HG03460 (cell line): ENCODE results near the gene JADE3.
A peak's percentile ranks its signal among the peaks of the same experiment; 100 is the strongest.

Experiments
- ATAC-seq: cut with Tn5 transposase; IDR thresholded peaks from one replicate; pipeline ENCODE4 v1.9.1; 2021; ENCODE audit not compliant: unreplicated experiment

Gene JADE3

DNA sequence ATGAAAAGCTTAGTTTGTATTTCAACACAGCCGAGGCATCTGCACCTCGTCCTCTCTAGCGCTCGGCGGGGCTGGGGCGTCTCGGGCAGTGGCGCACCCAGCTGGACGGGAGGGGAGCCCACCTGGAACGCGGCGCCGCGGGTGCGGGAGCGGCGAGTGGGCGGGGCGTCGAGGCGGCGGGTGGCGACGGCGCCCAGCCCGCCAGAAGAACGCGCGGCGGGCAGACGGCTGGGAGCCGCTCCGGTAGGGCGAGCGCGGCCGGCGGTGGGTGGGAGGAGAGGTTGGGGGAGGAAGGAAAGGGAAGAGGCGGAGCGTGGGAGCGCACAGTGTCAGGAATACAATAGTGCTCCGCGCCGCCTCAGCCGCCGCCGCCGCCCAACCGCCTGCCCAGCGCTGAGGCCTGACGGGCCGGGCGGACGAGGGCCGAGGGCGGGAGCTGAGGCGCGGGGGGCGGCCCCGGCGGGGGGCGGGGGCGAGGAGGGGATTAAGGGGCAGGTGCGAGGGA is at the start of gene JADE3:
Gene JADE3, plus strand, starts transcription at position 324 of the 505 bp plus-strand sequence. CDS start 72,474 bp downstream, outside the sequence.
- peak; percentile 48 for ATAC-seq

DNA sequence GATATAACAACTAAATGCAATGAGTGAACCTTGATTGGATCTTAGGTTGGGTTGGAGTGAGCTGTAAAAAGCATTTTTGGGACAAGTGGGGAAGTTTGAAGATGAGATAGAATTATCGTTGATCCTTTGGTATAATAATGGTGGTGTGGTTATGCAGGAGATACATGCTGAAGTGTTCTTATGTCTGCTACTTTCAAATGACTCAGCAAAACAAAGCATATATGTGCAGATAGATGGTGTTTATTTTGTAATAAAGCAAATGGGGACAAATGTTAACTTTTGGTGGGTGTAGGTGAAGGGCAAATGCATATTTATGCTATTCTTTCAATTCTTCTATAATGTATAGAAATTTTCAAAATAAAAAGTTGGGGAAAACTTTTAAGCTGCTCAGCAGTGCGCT is 49.1 kb upstream of the JADE3 start:
- ATAC-seq = no peak

DNA sequence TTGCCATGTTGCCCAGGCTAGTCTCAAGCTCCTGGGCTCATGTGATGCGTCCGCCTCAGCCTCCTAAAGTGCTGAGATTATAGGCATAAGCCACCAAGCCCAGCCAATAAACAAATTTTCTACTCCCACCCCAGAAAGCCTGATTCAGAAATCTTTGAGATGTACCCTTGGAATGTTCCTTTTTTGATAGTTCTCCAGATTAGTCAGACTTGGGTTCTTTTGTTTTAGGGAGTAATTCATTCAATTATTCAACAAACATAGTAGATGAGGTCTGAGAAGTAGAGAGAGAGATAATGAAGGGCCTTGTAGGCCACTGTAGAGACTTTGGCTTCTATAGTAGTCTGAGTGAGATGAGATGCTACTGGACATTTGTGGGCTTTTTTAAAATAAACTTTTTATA is 47.6 kb upstream of the JADE3 start:
- no peak for ATAC-seq

DNA sequence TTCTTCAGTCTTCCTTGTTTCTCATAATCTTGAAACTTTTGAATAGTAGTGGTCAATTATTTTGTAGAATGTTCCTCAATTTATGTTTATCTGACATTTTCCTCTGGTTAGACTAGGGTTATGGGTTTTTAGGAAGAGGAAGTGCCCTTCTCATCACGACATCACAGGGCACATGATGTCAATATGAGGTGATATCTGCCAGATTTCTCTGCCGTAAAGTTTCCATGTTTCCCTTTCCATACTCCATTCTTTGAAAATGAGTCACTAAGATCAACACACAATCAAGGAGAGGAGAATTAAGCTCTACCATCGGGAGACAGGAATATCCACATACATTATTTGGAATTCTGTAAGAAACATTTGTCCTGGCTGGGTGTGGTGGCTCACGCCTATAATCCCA is 46.9 kb upstream of the JADE3 start:
- no peak for ATAC-seq

DNA sequence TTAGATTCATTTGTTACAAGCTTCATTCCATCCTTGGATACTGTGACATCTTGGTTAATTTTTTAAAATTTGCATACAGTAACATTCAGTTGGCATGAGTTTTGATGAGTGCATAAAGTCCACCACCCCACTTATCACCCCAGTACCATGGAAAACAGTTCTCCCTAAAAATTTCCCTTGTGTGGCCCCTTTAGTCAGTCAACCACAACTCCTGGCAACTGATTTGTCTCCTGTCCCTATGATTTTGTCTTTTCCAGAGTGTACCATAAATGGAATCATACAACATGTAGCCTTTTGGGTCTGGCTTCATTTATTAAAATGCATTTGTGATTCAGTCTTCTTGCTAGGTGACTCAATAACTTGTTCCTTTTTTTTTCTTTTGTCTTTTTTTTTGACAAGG is 45.5 kb upstream of the JADE3 start:
- no peak for ATAC-seq

DNA sequence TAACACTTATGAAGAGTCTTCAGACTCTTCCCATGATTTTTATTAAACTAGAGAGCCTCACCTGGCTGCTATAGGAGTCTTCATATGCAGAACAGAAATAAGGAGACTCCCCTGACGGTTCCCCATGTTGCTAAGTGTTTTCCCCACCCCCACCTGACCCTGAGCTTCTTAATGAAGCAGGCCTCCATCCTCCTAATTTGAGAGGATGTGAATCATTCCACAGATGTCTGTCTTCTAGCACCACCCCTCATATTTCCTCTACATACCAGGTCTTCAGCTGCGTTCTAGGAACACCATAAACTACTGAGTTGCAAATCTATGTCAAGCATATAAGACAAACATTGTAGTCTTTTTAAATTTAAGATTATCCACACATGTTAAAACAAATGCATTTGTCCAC is 38.5 kb upstream of the JADE3 start:
- no peak for ATAC-seq

DNA sequence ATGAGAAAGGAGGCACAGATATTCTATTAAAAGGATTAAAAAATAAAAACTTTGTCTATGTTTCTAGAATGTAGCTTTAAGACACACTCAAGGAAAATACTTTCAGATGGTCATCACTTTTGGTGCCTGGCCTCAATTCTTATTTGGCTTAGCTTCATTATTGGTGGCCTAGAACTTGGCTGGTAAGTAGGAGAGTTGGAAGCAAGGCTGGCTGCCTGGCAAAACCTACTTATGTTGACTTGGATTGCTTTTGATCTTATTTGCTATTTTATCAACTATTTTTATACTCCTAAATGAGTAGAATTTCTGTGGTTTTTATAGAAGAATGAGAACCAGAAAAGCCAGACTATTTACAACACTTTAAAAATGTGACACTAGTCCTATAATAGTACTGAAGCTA is 35.3 kb upstream of the JADE3 start:
- ATAC-seq = no peak

DNA sequence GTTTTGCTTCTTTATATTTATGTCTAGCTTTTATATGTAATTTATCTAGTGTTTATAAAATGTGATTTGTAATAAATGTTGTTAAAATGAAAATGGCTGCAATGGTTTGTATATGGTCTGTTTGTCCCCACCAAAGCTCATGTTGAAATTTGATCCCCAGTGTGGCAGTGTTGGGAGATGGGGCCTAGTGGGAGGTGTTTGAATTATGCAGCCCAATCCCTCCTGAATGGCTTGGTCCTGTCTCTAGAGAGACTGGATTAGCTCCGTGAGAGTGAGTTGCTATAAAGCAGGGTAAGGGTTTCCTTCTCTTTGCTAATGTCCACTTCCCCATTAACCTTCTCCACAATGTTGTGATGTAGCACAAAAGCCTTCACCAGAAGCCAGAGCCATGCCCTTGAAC is 30.0 kb upstream of the JADE3 start:
- no peak for ATAC-seq

DNA sequence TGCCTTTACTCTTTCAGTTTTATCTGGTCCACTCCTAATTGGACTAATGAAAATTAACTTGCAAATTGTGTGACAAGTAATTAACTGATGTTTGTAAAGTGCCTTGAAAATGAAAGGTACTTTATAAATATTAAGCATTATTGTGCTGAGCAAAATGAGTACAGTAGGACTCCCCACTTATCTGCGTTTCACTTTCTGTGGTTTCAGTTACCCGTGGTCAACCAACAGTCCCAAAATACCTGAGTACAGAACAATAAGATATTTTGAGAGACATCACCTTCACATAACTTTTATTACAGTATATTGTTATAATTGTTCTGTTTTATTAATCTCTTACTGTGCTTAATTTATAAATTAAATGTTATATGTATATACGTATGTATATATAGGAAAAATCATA is 27.4 kb upstream of the JADE3 start:
- ATAC-seq = no peak

DNA sequence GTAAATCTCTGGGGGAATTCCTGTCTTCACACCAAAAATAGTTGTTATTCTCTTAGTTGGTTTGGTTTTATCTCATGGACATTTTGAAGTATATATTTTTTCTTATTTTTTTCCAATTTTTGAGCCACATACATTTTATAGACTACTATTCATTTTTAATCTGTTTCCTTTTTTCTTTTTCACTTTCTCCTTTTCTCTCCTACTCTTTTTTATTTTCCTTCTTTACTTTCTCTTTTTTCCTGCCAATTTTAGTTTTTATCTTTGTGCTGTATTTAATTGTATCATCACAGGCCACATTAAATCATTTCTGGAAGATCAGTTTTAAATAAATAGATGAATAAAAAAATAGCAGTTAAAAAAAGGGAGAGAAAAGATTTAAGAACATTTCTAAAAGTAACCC is 14.0 kb upstream of the JADE3 start:
- no peak for ATAC-seq

DNA sequence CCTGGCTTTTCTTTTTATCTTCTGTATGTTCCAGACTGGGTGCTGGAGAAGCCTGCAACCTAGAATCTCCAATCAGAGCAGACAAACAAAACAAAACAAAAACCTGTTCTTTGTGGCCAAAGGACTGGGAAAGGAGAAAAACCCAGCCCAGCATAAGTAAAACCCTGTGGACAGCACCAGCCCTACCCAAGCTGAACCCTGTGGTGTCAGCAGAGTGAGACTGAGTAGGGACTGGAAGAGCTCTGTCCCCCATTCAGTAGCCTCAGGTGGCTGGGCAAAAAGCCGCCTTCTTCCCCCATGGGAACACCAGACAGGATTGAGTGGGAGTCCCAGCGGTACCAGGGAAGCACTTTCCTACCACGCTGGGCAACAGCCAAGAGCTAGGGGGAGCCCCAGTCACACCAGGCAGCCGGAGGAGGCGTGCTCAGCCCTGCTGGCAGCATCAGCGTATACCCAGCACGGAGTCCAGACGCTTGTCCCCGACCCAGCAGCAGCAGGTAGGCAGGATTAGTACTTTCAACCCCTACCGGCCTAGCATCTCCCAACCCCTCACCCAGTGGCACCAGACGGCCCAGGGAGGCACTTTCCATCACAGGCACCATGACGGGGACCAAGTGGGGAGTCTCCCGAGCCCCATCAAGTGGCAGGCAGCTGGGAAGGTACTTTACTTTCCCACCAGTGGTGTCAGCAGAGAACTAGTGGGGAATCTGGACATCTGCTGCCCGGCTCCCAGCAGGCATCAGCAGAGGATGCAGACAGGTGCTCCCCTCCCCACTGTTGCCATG is 8.6 kb upstream of the JADE3 start:
- peak; percentile 92 for ATAC-seq

DNA sequence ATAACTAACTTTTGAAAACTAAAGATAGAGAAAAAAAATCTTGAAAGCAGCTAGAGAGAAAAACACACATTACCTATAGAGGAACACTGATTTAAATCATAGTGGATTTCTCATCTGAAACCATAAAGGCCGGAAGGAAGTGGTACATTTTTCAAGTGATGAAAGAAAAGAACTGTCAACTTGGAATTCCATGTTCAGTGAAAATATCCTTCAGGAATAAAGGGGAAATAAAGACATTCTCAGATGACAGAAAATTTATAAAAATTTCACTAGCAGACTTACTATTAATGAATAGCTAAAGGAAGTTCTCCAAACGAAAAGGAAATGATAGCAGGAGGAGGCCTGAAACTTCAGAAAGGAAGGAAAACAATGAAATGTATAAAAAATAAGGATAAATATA is 7.6 kb upstream of the JADE3 start:
- ATAC-seq = no peak

DNA sequence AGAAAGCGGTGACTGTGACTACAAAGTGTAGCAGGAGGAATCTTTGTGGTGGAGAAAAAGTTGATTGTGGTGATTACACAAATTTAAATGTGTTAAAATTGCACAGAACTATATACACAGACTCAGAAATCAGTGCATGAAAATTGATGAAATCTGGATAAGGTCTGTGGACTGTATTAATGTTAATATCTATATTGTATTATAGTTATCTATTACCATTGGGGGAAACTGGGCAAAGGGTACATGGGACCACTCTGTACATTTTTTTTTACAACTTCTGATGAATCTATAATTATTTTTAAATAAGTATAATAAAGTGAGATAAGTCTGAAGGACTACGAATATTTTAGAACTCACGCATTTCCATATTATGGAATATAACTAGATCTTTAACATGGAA is 1.8 kb upstream of the JADE3 start:
- no peak for ATAC-seq

DNA sequence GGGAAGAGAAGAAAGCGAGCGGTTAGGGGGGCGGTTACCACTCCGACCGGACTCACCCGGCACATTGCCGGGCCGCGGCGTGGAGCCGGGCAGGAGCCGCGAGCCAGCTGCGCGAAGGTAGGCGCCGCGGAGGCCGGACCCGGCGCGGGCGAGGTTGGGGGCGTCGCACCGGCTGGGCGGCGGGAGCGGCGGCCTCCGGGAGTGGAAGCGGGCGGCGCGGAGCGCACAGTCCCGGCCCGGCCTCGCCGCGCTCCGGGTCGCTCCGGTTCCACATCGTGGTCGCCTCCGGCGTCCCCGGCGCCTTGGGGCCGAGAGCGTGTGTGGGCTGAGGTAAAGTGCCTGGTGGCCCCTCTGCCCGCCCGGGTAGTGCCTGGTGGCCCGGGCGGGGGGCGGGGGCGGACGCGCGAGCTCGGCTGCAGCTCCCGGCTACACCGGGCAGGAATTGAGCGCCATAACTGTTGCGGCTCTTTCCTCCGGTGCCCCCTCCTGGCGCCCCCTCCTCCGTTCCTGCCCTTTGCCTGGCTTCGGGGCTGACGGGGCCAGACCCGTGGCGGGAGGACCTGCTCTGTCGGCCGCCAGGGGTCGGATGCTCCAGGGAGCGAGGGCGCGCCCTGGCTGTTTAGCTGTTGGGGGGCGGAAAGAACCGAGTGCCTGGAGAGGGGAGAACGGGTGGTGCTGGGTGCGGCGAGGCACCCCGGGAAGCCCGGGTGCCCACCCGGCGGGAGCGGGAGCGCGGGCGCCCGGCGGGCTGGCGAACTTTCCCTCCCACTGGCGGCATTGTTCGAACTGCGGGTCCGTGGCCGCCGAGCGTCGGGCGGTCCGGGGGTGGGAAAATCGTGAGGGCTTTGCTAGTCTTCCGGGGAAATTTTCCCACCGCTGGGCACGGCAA is 626 bp downstream of the JADE3 start:
- ATAC-seq = peak; percentile 43

DNA sequence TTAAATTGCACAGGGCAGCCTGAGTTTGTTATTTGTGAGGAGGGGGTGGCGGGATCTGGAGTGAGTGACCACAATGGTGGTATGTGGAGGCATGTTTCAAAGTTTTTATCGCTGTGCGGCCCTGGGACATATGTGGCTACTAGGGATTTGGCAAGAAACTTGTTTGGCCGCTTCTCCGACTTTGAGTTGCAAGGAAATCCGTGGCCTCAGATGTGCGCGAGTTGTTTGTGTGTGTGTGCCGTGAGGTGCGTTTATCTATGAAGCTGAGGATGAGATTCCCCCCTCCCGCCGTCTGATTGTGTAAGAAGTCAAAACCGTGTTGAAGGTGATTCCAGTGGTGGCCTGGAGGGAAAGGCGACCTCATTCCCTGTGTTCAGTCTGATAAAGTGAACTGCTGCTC is 1.4 kb downstream of the JADE3 start:
- no peak for ATAC-seq

DNA sequence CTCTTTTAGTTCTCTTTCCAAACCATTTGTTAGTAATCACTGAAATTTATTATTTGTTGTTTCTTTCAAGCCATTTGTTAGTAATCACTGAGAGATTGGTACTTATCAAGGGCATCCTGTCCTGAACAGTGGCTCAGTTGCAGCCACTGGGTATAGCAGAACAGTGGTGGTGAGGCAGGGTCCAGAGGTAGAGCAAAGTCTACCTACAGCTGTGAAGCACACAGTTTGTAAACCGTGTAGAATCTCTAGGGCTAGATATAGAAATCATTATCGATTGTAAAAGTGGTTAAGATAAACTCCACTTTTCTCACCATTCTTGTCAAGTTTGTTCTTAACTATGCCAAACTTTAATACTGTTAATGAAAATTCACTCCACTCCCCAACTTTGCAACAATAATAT is 4.1 kb downstream of the JADE3 start:
- no peak for ATAC-seq

DNA sequence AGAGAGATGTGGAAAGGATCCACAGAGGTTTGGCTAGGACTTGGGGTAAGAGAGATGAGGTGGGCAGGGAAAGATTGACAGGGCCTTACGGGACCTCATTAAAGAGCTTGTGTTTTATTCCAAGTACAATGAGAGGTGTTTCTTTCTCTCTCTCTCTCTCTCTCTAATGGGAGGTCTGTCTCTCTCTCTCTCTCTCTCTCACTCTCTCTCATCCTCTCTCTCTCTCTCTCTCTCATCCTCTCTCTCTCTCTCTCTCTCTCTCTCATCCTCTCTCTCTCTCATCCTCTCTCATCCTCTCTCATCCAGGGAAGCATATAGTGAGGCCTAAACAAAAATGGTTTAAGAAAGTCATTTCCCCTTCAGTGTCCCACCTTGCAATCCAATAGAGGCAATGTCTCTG is 5.4 kb downstream of the JADE3 start:
- no peak for ATAC-seq

DNA sequence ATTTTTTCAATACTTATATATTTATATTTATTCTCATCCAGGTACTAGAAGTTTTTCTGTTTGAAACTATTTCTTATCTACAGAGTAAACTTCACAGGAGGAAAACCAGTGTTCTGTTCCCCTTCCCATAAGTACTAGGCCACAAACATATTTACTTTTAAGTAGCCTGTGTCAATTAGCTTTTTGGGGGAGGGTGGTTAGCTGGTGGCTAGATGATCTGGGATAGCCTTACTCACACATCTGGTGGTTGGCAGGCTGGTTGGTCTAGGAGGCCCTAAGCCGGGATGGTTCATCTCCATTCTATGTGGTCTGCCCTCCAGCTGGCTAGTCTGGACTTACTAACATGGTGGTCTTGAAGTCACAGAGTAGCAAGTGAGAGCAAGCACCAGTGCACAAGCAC is 6.2 kb downstream of the JADE3 start:
- ATAC-seq = no peak

DNA sequence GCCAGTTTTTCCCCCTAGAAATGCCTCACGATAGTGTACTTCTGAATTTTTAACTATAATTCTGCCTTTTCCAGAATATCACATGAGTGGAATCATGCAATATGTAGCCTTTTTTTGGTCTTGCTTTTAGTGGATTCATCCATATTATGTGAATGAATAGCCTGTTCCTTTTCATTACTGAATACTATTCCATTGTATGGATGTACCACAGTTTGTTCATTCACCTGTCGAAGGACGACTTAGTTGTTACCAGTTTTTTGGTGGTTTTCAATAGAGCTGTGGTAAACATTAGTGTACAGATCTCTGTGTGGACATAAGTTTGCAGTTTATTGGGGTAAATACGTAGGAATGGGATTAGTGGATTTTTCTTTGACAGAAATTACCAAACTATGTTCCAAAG is 8.0 kb downstream of the JADE3 start:
- ATAC-seq = no peak

DNA sequence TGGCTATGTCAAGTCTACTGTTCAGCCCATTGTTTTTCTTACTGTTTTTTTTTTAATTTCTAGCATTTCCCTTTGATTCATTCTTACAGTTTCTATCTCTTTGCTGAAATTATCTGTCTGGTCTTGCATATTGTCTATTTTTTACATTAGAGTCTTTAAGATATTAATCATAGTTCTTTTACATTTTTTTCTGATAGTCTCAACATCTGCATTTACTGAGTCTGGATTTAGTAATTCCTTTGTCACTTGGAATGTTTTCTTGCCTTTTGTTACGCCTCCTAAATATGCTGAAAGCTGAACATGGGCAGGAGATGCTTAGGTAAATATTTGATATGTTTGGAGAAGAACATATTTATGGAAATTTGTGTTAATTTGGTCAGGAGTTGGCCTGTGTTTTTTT is 10.4 kb downstream of the JADE3 start:
- ATAC-seq = no peak

DNA sequence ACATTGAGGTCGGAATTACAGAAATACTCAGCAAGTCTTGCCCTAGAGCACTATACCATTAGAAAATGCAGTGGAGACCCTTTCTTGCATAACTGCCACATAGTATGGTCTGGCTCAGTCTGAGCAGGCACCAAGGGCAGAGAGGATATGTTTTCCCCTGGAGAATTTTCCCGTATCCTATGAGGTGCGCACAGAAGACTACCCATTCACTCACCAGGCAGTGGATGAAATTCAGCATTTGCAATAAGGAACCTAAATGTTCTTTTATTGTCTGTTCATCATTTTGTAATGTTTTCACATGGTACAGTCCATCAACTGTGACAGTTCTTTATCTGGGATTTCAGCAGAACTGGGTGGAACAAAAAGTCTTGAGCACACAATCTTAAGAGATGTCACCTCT is 15.5 kb downstream of the JADE3 start:
- ATAC-seq = no peak
